D721Med (cell line): ENCODE results near the gene AMACR.

Source experiments
- DNase-seq: peaks from one replicate; pipeline ENCODE4 v3.0.0; 2011; ENCODE audit warnings: low spot score; ENCODE audit not compliant: insufficient read length
- FAIRE-seq: peaks from 2 replicates; lab custom pipeline; 2011; peaks lifted over from hg19 to GRCh38; lab: Jason Lieb, UNC
- TF ChIP-seq, protein P1 (sequence below): IDR thresholded peaks from 2 replicates; pipeline ENCODE4 v1.5.1; 2012; ENCODE audit warnings: mild to moderate bottlenecking, control low read depth; ENCODE audit not compliant: insufficient read depth; ENCODE audit errors: missing control alignments

AMACR gene

DNA sequence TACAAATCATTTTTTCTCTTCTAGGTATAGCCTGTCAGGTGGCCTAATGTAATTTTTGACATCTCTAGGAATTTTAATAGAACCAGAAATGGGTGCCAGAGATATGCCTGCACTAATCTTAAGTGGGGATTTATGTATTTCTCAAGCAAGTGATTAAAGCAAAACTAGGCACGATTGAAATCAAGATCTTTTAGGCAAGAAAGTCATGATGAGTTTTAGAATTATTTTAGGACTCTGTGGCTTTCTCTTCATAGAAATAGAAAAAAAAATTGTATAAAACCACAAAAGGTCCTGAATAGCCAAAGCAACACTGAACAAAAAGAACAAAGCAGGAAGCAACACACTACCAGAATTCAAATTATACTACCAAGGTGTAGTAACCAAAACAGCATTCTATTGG is 952 bp upstream of the AMACR start:
- FAIRE-seq (no peak), DNase-seq (no peak)
- TF ChIP-seq, protein P1, sequence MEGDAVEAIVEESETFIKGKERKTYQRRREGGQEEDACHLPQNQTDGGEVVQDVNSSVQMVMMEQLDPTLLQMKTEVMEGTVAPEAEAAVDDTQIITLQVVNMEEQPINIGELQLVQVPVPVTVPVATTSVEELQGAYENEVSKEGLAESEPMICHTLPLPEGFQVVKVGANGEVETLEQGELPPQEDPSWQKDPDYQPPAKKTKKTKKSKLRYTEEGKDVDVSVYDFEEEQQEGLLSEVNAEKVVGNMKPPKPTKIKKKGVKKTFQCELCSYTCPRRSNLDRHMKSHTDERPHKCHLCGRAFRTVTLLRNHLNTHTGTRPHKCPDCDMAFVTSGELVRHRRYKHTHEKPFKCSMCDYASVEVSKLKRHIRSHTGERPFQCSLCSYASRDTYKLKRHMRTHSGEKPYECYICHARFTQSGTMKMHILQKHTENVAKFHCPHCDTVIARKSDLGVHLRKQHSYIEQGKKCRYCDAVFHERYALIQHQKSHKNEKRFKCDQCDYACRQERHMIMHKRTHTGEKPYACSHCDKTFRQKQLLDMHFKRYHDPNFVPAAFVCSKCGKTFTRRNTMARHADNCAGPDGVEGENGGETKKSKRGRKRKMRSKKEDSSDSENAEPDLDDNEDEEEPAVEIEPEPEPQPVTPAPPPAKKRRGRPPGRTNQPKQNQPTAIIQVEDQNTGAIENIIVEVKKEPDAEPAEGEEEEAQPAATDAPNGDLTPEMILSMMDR = no peak

DNA sequence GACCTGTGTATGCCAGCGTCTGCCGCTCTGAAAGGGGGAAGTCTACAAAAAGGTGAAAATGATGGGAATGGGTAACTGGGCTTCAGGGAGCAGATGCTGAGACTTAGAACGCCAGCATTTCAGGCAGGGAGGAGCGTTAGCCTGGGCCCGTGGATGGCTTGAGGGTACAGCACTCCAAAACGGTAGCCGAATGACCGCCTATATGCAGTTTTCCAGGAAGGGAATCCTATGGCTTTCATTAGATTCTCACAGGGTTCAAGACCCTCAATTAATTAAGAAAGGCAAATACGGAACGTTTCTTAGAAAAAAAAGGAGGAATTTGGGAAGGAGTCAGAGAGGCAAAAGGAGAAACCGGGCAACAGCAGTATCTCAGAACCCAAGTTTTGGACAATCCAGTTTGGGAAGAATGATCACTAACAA is 639 bp downstream of the AMACR start:
- FAIRE-seq = no peak
- no peak for DNase-seq
- TF ChIP-seq, protein P1 = no peak

DNA sequence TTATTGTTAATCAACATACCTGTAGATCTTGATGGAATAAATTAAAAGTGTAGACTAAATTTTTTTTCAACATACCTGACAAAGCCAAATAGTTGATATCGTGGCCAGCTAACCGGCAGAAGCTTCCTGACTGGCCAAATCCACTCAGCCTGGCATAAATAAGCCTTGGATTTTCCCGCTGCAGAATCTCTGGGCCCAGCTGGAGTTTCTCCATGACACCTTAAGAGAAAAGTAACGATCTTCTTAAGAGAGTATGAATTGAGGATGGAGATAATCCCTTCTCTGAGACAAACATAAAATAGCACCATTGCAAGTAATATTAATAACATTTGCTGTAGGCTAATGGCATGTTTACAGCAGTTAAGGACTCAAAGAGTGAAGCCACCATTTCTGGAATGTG is 2.2 kb downstream of the AMACR start:
- TF ChIP-seq, protein P1 = no peak
- DNase-seq = no peak
- no peak for FAIRE-seq

DNA sequence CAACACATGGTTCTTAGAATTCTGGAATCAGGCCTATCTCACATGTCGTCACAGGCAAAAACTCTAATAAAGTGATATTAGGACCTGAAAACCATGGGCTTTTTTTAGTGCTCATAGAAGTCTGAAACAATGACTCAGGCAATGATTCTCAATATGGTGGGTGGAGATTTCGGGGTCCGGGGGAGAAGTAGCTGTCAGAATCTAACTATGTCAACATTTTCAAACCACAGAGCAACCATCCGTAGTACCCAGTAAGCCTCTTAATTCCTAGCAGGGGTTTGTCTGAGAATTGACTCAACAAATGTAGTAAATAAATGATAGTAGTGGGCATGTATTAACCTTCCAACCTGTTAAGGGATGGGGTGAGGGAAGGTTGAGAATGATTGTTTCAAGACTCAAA is 2.6 kb downstream of the AMACR start:
- no peak for DNase-seq
- FAIRE-seq = no peak
- TF ChIP-seq, protein P1 = no peak

DNA sequence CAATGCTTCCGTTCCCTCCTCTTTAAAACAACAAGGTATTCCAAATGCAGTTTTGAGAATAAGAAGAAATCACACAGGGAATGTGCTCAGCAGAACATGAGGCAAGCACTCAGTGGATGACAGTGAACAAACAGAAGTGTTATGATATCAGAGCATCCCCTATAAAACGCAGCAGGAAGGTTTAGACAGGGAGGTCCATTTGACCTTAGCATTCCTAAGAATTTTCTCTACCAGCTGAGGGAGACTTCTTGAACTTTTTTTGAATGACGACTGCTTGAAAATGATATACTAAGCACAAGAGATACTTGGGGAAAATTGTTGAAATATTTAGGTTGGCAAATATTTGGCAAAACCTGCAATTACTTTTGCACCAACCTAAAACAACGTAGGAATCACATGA is 3.9 kb downstream of the AMACR start:
- no peak for FAIRE-seq
- TF ChIP-seq, protein P1 = no peak
- DNase-seq = no peak

DNA sequence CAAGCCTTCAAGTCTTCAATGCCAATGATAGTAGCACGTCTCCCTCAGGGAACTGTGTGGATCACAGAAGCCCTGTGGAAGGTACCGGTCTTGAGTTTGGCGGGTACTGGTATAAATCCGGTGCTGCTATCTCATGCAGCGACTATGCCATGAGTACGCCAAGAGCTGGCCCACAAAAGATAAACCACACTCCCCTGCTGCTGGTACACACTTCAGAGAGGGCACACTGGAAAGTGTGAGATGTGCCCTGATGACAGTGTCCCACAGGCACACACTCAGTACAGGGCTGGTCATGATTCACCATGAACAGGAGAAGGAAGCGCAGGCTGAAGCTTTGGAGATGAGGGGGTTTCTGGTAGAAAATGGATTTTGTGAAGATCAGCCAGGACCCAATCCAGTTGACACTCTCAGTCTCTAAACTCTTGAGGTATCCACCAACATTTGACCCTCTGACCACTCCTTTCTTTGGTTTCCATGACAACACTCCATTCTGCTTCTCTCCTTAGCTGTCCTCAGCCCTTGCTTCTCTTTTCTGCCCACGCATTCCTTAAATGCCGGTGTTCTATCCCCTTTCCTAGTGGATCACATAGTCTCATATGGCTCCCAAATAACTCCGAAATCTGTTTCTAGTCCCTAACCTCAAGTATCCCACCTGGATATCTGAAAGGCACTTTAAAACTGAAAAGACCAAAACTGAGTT is 5.1 kb downstream of the AMACR start:
- FAIRE-seq = no peak
- no peak for DNase-seq
- TF ChIP-seq, protein P1 = no peak

DNA sequence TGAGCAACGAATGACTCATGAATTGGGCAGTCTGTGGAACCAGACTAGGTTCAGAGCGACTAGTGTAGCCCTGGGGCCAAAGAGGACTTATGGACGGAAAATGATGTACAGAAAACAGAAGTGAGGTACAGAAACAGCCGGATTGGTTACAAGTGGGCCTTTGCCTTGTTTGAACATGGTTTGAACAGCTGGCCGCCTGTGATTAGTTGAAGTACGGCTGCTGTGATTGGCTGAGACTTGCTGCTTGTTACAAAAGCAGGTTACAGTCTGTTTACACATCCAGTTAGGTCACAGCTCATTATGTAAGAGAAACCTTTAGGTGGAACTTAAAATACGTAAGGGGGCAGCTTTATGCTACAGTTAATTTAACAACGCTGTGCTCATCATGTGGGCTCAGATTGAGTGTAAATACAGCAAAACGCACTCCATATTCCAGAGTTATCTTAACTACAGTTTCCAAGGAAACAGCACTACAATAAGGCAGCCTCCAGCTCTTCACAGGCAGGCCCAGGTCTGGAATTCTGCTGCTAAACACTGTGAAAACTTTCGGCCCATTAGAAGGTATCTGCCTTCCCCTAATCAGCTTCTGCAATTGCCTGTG is 6.5 kb downstream of the AMACR start:
- DNase-seq (no peak), FAIRE-seq (no peak)
- TF ChIP-seq, protein P1 = no peak
